ENCODE data around the gene DCC.
"Not testable (repeated sequence)": the region's sequence is repeated elsewhere in the genome, so short reads cannot be mapped to it uniquely, and the experiment has no call there.

DCC gene

DNA sequence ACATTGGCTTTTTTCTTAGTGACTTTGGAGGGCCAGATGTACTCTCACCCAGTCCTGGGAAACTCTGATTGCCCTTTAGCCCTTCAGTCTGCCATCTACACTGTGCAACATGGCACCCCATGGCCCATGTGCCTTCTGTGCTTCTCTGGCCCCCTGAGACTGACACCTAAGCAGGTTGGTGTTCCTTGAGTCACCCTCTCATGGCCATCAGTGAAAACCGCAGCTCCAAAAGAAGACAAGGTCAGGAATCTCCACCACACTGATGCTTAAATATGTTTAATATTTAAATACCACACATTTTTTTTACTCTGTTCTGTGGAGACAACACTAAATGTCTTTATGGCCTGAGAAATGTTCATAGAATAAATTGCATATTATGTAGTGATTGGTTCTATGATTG, 23.9 kb downstream of the DCC start:
- no peaks in the 10 kb centered on the region for H3K9me3 ChIP-seq (ENCODE audit: low read depth, low read length)
- no peaks in the 10 kb centered on the region for H3K36me3 ChIP-seq (ENCODE audit: insufficient read depth, low read length)
- no peak overlapping the region for H3K9ac ChIP-seq (ENCODE audit: insufficient read length)
- H3K27ac ChIP-seq, result no peak overlapping the region
- no peak for TF ChIP-seq EZH2 (IDR thresholded peaks at IDR 0.05)
- no peak for TF ChIP-seq FOXP2 (optimal IDR thresholded peaks at IDR 0.05; ENCODE audit: control extremely low read depth, extremely low read length, insufficient read depth)
- no peak overlapping the region for H3K4me3 ChIP-seq
- DNase-seq (ENCODE audit: low read depth, low spot score), result no peak

DNA sequence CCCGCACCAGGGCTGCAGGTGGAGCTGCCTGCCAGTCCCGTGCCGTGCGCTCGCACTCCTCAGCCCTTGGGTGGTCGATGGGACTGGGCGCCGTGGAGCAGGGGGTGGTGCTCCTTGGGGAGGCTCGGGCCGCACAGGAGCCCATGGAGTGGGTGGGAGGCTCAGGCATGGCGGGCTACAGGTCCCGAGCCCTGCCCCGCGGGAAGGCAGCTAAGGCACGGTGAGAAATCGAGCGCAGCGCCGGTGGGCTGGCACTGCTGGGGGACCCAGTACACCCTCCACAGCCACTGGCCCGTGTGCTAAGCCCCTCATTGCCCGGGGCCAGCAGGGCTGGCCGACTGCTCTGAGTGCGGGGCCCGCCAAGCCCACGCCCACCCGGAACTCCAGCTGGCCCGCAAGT, 26.9 kb downstream of the DCC start:
- DNase-seq (ENCODE audit: low read depth, low spot score); H3K9me3 ChIP-seq (ENCODE audit: low read depth, low read length); H3K36me3 ChIP-seq (ENCODE audit: insufficient read depth, low read length); H3K9ac ChIP-seq (ENCODE audit: insufficient read length); H3K4me3 ChIP-seq; H3K27ac ChIP-seq: not testable (repeated sequence)

DNA sequence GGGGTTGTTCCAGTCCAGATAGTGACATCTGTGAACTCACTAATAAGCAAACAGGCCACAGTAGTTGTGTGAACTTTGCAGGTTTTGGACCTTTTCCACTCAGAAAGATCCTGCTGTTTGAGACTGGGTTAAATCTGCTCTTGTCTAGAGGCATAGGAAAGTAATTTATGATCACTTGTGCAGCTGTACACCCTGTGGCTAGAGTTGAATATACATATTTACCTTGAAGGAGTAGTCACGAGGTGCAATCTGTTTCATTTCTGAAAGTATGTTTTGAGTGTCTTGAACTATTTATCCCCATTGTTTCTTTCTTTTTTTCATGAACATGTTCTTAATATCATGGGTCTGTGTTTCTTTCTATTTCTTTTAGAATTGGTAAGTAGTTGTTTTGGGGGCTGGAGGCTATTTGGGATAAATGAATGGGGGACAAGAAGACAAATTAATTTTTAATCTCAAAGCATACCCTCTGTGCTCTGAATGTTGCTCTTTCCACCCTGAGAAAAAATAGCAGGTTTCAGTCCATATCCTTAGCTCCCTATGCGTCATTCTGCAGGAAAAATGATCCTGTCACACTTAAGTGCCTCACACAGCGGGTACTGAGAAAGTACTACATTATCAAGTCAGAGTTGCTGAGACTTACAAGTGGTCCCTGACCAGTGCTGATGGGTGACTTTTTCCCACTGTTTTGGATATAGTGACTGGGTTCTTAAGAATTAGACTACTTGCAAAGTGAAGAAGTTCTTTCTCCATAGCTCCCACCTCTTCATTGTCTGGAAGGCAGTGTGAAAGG, 28.2 kb downstream of the DCC start:
- Histone ChIP-seq H3K4me3 (no peak overlapping the region), H3K9ac (ENCODE audit: insufficient read length) (no peak overlapping the region), H3K36me3 (ENCODE audit: insufficient read depth, low read length) (no peaks in the 10 kb centered on the region), H3K9me3 (ENCODE audit: low read depth, low read length) (no peaks in the 10 kb centered on the region), H3K27ac (no peak overlapping the region)
- DNase-seq (ENCODE audit: low read depth, low spot score), result no peak
- no peak for TF ChIP-seq FOXP2 (optimal IDR thresholded peaks at IDR 0.05; ENCODE audit: control extremely low read depth, extremely low read length, insufficient read depth)
- no peak for TF ChIP-seq POLR2AphosphoS5 (IDR thresholded peaks at IDR 0.05; ENCODE audit: borderline replicate concordance, low read depth, low read length)
- TF ChIP-seq EZH2 (IDR thresholded peaks at IDR 0.05), result no peak

GRCh38 chr18:52370841-52371240, 30.8 kb downstream of the DCC start:
- no peaks in the 10 kb centered on the region for H3K36me3 ChIP-seq (ENCODE audit: insufficient read depth, low read length)
- H3K9ac ChIP-seq (ENCODE audit: insufficient read length), result no peak overlapping the region
- H3K4me3 ChIP-seq, result no peak overlapping the region
- H3K27ac ChIP-seq, result no peak overlapping the region
- no peak for DNase-seq (ENCODE audit: low read depth, low spot score)
- no peak for TF ChIP-seq EZH2 (IDR thresholded peaks at IDR 0.05)
- no peaks in the 10 kb centered on the region for H3K9me3 ChIP-seq (ENCODE audit: low read depth, low read length)

DNA sequence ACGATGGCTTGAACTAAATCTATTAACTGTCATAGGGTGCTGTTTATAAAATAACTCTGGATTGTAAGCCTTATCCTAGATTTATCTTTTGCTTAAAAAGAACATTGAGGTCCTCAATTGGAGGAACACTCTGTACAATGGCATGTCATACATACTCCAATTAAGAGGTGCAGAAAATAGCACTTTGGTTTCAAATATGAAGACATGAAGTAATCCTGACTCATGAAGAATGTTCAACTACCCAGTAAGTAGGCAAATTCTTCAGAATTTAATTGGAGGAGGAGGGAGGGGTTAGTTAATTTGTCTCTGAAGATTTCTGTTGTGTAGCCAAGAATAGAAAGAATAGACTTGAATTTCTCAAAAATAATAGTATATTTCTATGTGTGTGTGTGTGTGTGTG, 36.1 kb downstream of the DCC start:
- Histone ChIP-seq H3K27ac (no peak overlapping the region), H3K9ac (ENCODE audit: insufficient read length) (no peak overlapping the region), H3K4me3 (no peak overlapping the region), H3K36me3 (ENCODE audit: insufficient read depth, low read length) (no peaks in the 10 kb centered on the region), H3K9me3 (ENCODE audit: low read depth, low read length) (no peaks in the 10 kb centered on the region)
- TF ChIP-seq EZH2 (IDR thresholded peaks at IDR 0.05) (no peak), POLR2AphosphoS5 (IDR thresholded peaks at IDR 0.05; ENCODE audit: borderline replicate concordance, low read depth, low read length) (no peak), FOXP2 (optimal IDR thresholded peaks at IDR 0.05; ENCODE audit: control extremely low read depth, extremely low read length, insufficient read depth) (no peak)
- DNase-seq (ENCODE audit: low read depth, low spot score), result no peak

DNA sequence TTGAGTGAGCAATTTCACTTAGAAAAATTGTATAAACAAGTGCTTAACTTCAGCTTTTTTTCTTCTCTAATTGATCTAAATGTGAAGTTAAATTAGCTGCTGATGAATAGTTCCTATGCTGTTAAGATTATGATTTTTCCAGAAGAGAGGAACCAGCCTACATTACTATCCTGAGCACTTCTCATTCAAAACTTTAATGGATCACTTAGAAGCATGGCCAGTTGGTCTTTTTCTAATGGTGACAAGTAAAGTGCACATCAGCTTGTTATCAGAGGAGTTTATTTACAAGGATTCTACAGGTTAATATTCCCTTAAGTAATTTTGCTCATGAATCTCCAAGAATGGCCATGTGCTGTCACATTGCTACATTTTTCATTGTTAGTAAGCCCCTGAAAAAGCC, 37.1 kb downstream of the DCC start:
- no peak overlapping the region for H3K9ac ChIP-seq (ENCODE audit: insufficient read length)
- DNase-seq (ENCODE audit: low read depth, low spot score), result no peak
- H3K9me3 ChIP-seq (ENCODE audit: low read depth, low read length), result no peaks in the 10 kb centered on the region
- no peaks in the 10 kb centered on the region for H3K36me3 ChIP-seq (ENCODE audit: insufficient read depth, low read length)
- no peak overlapping the region for H3K4me3 ChIP-seq
- TF ChIP-seq FOXP2 (optimal IDR thresholded peaks at IDR 0.05; ENCODE audit: control extremely low read depth, extremely low read length, insufficient read depth) (no peak), POLR2AphosphoS5 (IDR thresholded peaks at IDR 0.05; ENCODE audit: borderline replicate concordance, low read depth, low read length) (no peak)
- H3K27ac ChIP-seq, result no peak overlapping the region

GRCh38 chr18:52386306-52386705, 46.3 kb downstream of the DCC start:
- H3K9me3 ChIP-seq (ENCODE audit: low read depth, low read length), result no peaks in the 10 kb centered on the region
- TF ChIP-seq EZH2 (IDR thresholded peaks at IDR 0.05) (no peak), FOXP2 (optimal IDR thresholded peaks at IDR 0.05; ENCODE audit: control extremely low read depth, extremely low read length, insufficient read depth) (no peak), POLR2AphosphoS5 (IDR thresholded peaks at IDR 0.05; ENCODE audit: borderline replicate concordance, low read depth, low read length) (no peak)
- H3K27ac ChIP-seq, result peak overlapping the region; percentile 99
- H3K4me3 ChIP-seq, result no peak overlapping the region
- DNase-seq (ENCODE audit: low read depth, low spot score), result no peak
- no peak overlapping the region for H3K9ac ChIP-seq (ENCODE audit: insufficient read length)
- no peaks in the 10 kb centered on the region for H3K36me3 ChIP-seq (ENCODE audit: insufficient read depth, low read length)

GRCh38 chr18:52387175-52387574, 47.2 kb downstream of the DCC start:
- H3K9ac ChIP-seq (ENCODE audit: insufficient read length), result peak overlapping the region; percentile 64
- H3K27ac ChIP-seq, result peak overlapping the region; percentile 99
- no peaks in the 10 kb centered on the region for H3K9me3 ChIP-seq (ENCODE audit: low read depth, low read length)
- peak; percentile 37; the same call in 1 of the 2 replicates for TF ChIP-seq POLR2AphosphoS5 (IDR thresholded peaks at IDR 0.05; ENCODE audit: borderline replicate concordance, low read depth, low read length)
- no peak for TF ChIP-seq FOXP2 (optimal IDR thresholded peaks at IDR 0.05; ENCODE audit: control extremely low read depth, extremely low read length, insufficient read depth)
- DNase-seq (ENCODE audit: low read depth, low spot score), result peak; percentile 81
- H3K36me3 ChIP-seq (ENCODE audit: insufficient read depth, low read length), result no peaks in the 10 kb centered on the region
- H3K4me3 ChIP-seq, result peak overlapping the region; percentile 33

- no peaks in the 10 kb centered on the region for H3K36me3 ChIP-seq (ENCODE audit: insufficient read depth, low read length)
- no peak for TF ChIP-seq EZH2 (IDR thresholded peaks at IDR 0.05)
- no peak for TF ChIP-seq POLR2AphosphoS5 (IDR thresholded peaks at IDR 0.05; ENCODE audit: borderline replicate concordance, low read depth, low read length)
- no peak for TF ChIP-seq FOXP2 (optimal IDR thresholded peaks at IDR 0.05; ENCODE audit: control extremely low read depth, extremely low read length, insufficient read depth)
- DNase-seq (ENCODE audit: low read depth, low spot score), result no peak
- H3K4me3 ChIP-seq, result no peak overlapping the region
- no peak overlapping the region for H3K9ac ChIP-seq (ENCODE audit: insufficient read length)
- no peak overlapping the region for H3K27ac ChIP-seq
- no peaks in the 10 kb centered on the region for H3K9me3 ChIP-seq (ENCODE audit: low read depth, low read length)
Observed at GRCh38 chr18:52391810-52392559, 52.0 kb downstream of the DCC start.

All from SK-N-MC (cell line).